K562 (cell line): ENCODE measurements around the gene C17orf78. TPM values are rescaled to one million over a fixed set of nuclear protein-coding genes. Genes with fewer than 3 reads are reported as not detected.

ENCODE experiments used
- ATAC-seq: fragments of 200-7000 bp; cut with Tn5 transposase; 3 replicates; pipeline ENCODE4 v1.9.1; 2020; ENCODE audit warnings: moderate library complexity
- BruUV-seq: library from RNA; stranded (reverse); fragments of 400-500 nt; replicated peaks from 2 replicates; lab custom pipeline; 2021; lab: Mats Ljungman, UMichigan
- CTCF ChIA-PET: fragments of 300-600 bp; formaldehyde crosslinking; extraction: SDS; loops from one replicate; lab custom pipeline; 2021; ENCODE audit warnings: low intra/inter-chr PET ratio; lab: Yijun Ruan, JAX
- POLR2A ChIA-PET: fragments of 300-600, 350-650 bp; sonication (Branson Sonifier 250); formaldehyde crosslinking; extraction: SDS; loops from one replicate; lab custom pipeline; 2021; ENCODE audit warnings: antibody characterized with exemption, inconsistent platforms; lab: Yijun Ruan, JAX
- DNase-seq, 4 experiments: peaks; one replicate each; pipeline versions ENCODE4 v3.0.0 to v3.0.0-alpha.2; 2011 to 2018; ENCODE audit warnings: low spot score in 3 of 4, mixed read lengths in 3 of 4; ENCODE audit errors: extremely low read depth in 1 of 4
- FAIRE-seq: peaks from 2 replicates; lab custom pipeline; 2011; peaks lifted over from hg19 to GRCh38; lab: Jason Lieb, UNC
- H2AFZ ChIP-seq: 2 replicates; pipeline ENCODE4 v1.6.0; 2011; ENCODE audit warnings: low read depth, low read length, control low read depth, inconsistent platforms
- H3K27ac ChIP-seq: fragments of 200-600 bp; 3 replicates; pipeline ENCODE4 v1.8.0; 2011; ENCODE audit warnings: low read depth, mild to moderate bottlenecking, control low read depth, inconsistent platforms, low read length, moderate library complexity, mixed read lengths; ENCODE audit errors: extremely low read depth
- H3K27me3 ChIP-seq, 2 experiments: fragments of 300-600 bp in 1 of 2; 2 replicates in 1 of 2; 3 replicates in 1 of 2; pipeline versions ENCODE4 v1.6.0 to v1.8.0; 2011; ENCODE audit warnings: inconsistent platforms in 2 of 2, low read length in 2 of 2, mild to moderate bottlenecking in 1 of 2, mixed read lengths in 1 of 2, moderate library complexity in 1 of 2; ENCODE audit not compliant: control insufficient read depth in 2 of 2, insufficient read depth in 2 of 2
- H3K36me3 ChIP-seq: fragments of 300-600 bp; 3 replicates; pipeline ENCODE4 v1.8.0; 2011; ENCODE audit warnings: mild to moderate bottlenecking, low read length, inconsistent platforms; ENCODE audit not compliant: control insufficient read depth, insufficient read depth
- H3K4me1 ChIP-seq, 2 experiments: fragments of 200-600 bp in 1 of 2; replicated peaks in 1 of 2; 2 replicates in 1 of 2; 3 replicates in 1 of 2; pipeline versions ENCODE4 v1.5.1 to v1.8.0; 2011; ENCODE audit warnings: inconsistent platforms in 2 of 2, low read length in 2 of 2, mild to moderate bottlenecking in 1 of 2, mixed read lengths in 1 of 2, moderate library complexity in 1 of 2; ENCODE audit not compliant: control insufficient read depth in 2 of 2, insufficient read depth in 2 of 2
- H3K4me2 ChIP-seq: 2 replicates; pipeline ENCODE4 v1.6.1; 2011; ENCODE audit warnings: low read length, control low read depth, inconsistent platforms, mixed read lengths; ENCODE audit not compliant: insufficient read depth
- H3K4me3 ChIP-seq: fragments of 200-600 bp; sonication (generic), shearing (Covaris generic); 2 replicates; pipeline ENCODE4 v1.5.1; 2016; ENCODE audit warnings: control low read depth, inconsistent platforms
- H3K79me2 ChIP-seq: fragments of 200-600 bp; 3 replicates; pipeline ENCODE4 v1.8.0; 2011; ENCODE audit warnings: low read length, inconsistent platforms; ENCODE audit not compliant: control insufficient read depth, insufficient read depth
- H3K9ac ChIP-seq, 2 experiments: 2 replicates each; pipeline versions ENCODE4 v1.6.0 to v1.6.1; 2011; ENCODE audit warnings: low read depth in 2 of 2, low read length in 2 of 2, control low read depth in 1 of 2, inconsistent platforms in 1 of 2, mild to moderate bottlenecking in 1 of 2, mixed read lengths in 1 of 2; ENCODE audit not compliant: insufficient read depth in 1 of 2
- H3K9me1 ChIP-seq: one replicate; pipeline ENCODE4 v1.6.0; 2011; ENCODE audit warnings: inconsistent platforms, mild to moderate bottlenecking, low read length, moderate library complexity; ENCODE audit not compliant: control insufficient read depth, insufficient read depth
- H3K9me3 ChIP-seq: replicated peaks from 2 replicates; pipeline ENCODE4 v1.5.1; 2011; ENCODE audit warnings: low read depth, low read length, inconsistent platforms; ENCODE audit not compliant: control insufficient read depth, insufficient read depth
- H4K20me1 ChIP-seq: replicated peaks from 2 replicates; pipeline ENCODE4 v1.6.1; 2011; ENCODE audit warnings: low read length, inconsistent platforms, mixed read lengths; ENCODE audit not compliant: control insufficient read depth, insufficient read depth
- HOMEZ ChIP-seq: fragments of 250-450 bp; sonication (Bioruptor Pico); IDR thresholded peaks from 2 replicates; pipeline ENCODE4 v1.4.0; 2020; ENCODE audit warnings: mild to moderate bottlenecking, moderate library complexity
- NFIC ChIP-seq: fragments of 450-650 bp; IDR thresholded peaks from 2 replicates; pipeline ENCODE4 v1.6.1; 2017; ENCODE audit warnings: mild to moderate bottlenecking, inconsistent platforms
- PTRF ChIP-seq: fragments of 450-650 bp; IDR thresholded peaks from 2 replicates; pipeline ENCODE4 v1.6.1; 2016; ENCODE audit warnings: mild to moderate bottlenecking, missing genetic modification characterization, missing compliant biosample characterization
- WGBS: fragments of 100-300 bp; shearing (Covaris generic); methylation state at CpG from one replicate; pipeline ENCODE4 v1.1.6; 2016; ENCODE audit warnings: low coverage, mixed read lengths; ENCODE audit not compliant: insufficient coverage; ENCODE audit errors: missing lambda C conversion rate; 5-methylcytosine and 5-hydroxymethylcytosine counted together
- in situ Hi-C: fragments of 300-500 bp; cut with MboI; formaldehyde crosslinking; loops from 4 replicates; pipeline ENCODE4 v1.15.0; 2018; ENCODE audit warnings: inconsistent platforms, mixed read lengths
- intact Hi-C: fragments of 100-400 bp; cut with micrococcal nuclease; formaldehyde crosslinking; loops from 2 replicates; pipeline ENCODE4 v1.14.2; 2022
- polyA plus RNA-seq, 8 experiments: library from polyadenylated mRNA; depleted of rRNA in 4 of 8; stranded (reverse) in 5 of 8; unstranded in 3 of 8; fragments of >200 nt; fragmentation: Nextera tagmentation in 2 of 8; fragmentation: Illumina TruSeq in 1 of 8; extraction: Ambion mirVana in 2 of 8; extraction: Trizol in 1 of 8; gene quantifications; 2 replicates each; pipeline versions ENCODE4 v1.2.1 to v1.2.3, GENCODE V29; 2011 to 2014; ENCODE audit warnings: inconsistent platforms in 1 of 8, missing spikeins in 1 of 8
- total RNA-seq, 7 experiments: library from RNA; depleted of rRNA in 6 of 7; stranded (reverse); fragments of >200 nt in 6 of 7; fragmentation: Illumina TruSeq in 2 of 7; extraction: Trizol in 2 of 7; gene quantifications; 2 replicates each; pipeline versions ENCODE4 v1.2.1 to v1.2.3, GENCODE V29; 2011 to 2021; ENCODE audit warnings: low replicate concordance in 1 of 7

C17orf78 gene
- total and polyA plus RNA-seq, 9 of the 15 experiments (the other 6 are each of a cell fraction or from before 2014, with no cell fraction given): not detected

- ATAC-seq (no peak), DNase-seq (no peak), FAIRE-seq (no peak)
- Histone ChIP-seq H3K9me1 (no peaks in the 10 kb centered on the region), H3K27me3 (no peaks in the 10 kb centered on the region), H2AFZ (no peak overlapping the region), H3K27ac (no peak overlapping the region), H4K20me1 (no peaks in the 10 kb centered on the region), H3K4me2 (no peak overlapping the region), H3K4me3 (no peak overlapping the region), H3K9me3 (no peaks in the 10 kb centered on the region), H3K79me2 (no peaks in the 10 kb centered on the region), H3K4me1 (no peaks in the 10 kb centered on the region), H3K9ac (no peak overlapping the region), H3K36me3 (no peaks in the 10 kb centered on the region)
- TF ChIP-seq HOMEZ (no peak), NFIC (0 out of 2 replicates have a peak, but pooled peaks have one; percentile 9)
- intact Hi-C loops: no loop called here
- ChIA-PET CTCF (interaction anchor here (1.3 kb wide), 1 partner anchor 18 kb away, joined by 3 read pairs; no protein-coding TSS in a partner anchor), POLR2A (interaction anchor here (0.5 to 0.7 kb wide), 3 partner anchors 71 to 458 kb away, joined by 3 to 4 read pairs (median 3); no protein-coding TSS in a partner anchor)
- no TSS peak for BruUV-seq
- 56% methylated on average over 6 of the region's 6 CpGs for WGBS
- in situ Hi-C loops: no loop called here
These were observed 15.4 kb downstream of the C17orf78 start for GRCh38 chr17:37391146-37391545.

DNA sequence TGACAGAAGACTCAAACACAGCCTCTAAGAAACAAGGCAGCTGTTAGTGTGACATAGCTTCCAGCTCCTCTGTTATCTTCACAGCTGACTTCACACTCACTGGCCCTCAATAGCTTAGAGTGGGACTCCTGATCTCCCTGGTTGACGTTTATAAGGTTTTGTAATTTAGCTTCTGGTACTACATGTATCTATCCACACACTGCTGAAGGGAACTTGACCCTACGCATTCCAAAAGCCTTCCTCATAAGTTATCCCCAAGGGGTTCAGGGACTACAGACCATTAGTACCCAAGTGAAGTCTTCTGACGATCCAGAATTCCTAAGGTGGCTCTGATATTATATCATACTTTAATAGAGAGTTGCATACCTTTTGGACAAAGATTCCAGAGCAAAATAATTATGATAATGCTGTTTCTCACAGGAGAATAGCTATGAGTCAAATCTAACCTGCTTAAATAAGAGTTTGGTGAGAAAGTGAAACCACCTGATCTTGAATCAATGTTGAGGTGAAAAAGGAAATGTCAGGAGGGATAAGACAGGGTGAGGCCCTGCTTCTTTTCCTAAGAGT, 16.3 kb downstream of the C17orf78 start:
- ATAC-seq (peak; percentile 73), DNase-seq (no peak), FAIRE-seq (no peak)
- H4K20me1 ChIP-seq: no peaks in the 10 kb centered on the region
- in situ Hi-C loops (no loop called here), intact Hi-C loops (no loop called here)
- BruUV-seq: no TSS peak
- no peak overlapping the region for H3K27ac ChIP-seq
- TF ChIP-seq PTRF: no peak
- H3K9ac ChIP-seq: no peak overlapping the region
- CTCF ChIA-PET: interaction anchor here (1.3 kb wide), 1 partner anchor 19 kb away, joined by 3 read pairs; no protein-coding TSS in a partner anchor
- H3K36me3 ChIP-seq: no peaks in the 10 kb centered on the region
- no peaks in the 10 kb centered on the region for H3K9me3 ChIP-seq
- no peak overlapping the region for H3K4me3 ChIP-seq
- 19% methylated on average over 3 of the region's 3 CpGs for WGBS
- no peaks in the 10 kb centered on the region for H3K79me2 ChIP-seq
- no peak overlapping the region; the same call in 1 of the 2 replicates for H3K4me2 ChIP-seq
- H2AFZ ChIP-seq: peak overlapping the region; percentile 15; the same call in 1 of the 2 replicates
- H3K4me1 ChIP-seq: no peaks in the 10 kb centered on the region
- POLR2A ChIA-PET: interaction anchor here (0.9 to 1.1 kb wide), 2 partner anchors 14 to 17 kb away, joined by 3 read pairs; no protein-coding TSS in a partner anchor
- no peaks in the 10 kb centered on the region for H3K27me3 ChIP-seq
- no peaks in the 10 kb centered on the region for H3K9me1 ChIP-seq
